Right lobe of liver (tissue), 4 donors: Measurements from ENCODE around the gene MUTYH.

ENCODE experiments used
- POLR2A ChIP-seq: fragments of 450-650 bp; IDR thresholded peaks from one replicate; pipeline ENCODE4 v1.6.1; 2017; ENCODE audit warnings: antibody characterized with exemption, mild to moderate bottlenecking
- TF ChIP-seq, protein P1 (sequence below), 4 donors: fragments of 200-600 bp in 3 of 4; fragments of 450-650 bp in 1 of 4; IDR thresholded peaks; one replicate each; pipeline versions ENCODE4 v1.5.1 to v1.8.0; 2016 to 2022; ENCODE audit warnings: antibody characterized with exemption in 4 of 4, mild to moderate bottlenecking in 2 of 4
- donor health status: DM: no; HTN: no; CAD: no.
- donor health status: DM: no; HTN: no; CAD: no.
- donor health status: DM: no; HTN: yes; CAD: no.

DNA sequence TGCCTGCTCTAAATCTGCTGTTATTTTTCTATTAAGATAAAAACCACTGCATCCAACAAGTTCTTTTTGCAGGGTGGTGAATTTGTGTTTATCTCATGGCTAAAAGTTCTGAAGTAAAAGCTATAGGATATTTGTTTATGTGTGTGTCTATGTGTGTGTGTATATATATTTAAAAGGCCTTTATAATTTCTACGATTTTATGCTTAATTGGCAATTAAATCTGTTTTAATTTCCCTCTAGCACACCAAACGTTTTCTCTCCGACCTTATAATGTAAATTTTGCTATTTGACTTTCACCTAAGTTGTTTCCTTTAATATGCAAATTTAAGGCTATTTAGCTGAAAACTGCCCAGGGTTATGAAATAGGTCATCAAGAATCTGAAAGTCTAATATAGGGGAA, 33.3 kb downstream of the MUTYH start:
- TF ChIP-seq, protein P1, sequence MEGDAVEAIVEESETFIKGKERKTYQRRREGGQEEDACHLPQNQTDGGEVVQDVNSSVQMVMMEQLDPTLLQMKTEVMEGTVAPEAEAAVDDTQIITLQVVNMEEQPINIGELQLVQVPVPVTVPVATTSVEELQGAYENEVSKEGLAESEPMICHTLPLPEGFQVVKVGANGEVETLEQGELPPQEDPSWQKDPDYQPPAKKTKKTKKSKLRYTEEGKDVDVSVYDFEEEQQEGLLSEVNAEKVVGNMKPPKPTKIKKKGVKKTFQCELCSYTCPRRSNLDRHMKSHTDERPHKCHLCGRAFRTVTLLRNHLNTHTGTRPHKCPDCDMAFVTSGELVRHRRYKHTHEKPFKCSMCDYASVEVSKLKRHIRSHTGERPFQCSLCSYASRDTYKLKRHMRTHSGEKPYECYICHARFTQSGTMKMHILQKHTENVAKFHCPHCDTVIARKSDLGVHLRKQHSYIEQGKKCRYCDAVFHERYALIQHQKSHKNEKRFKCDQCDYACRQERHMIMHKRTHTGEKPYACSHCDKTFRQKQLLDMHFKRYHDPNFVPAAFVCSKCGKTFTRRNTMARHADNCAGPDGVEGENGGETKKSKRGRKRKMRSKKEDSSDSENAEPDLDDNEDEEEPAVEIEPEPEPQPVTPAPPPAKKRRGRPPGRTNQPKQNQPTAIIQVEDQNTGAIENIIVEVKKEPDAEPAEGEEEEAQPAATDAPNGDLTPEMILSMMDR (IDR thresholded peaks at IDR 0.05) = no peak
- TF ChIP-seq POLR2A = no peak
